WTC11 (cell line): Measurements from ENCODE around the gene SERPINA4. TPM values are rescaled to one million over a fixed set of nuclear protein-coding genes. Genes with fewer than 3 reads are reported as not detected.
"Not testable (repeated sequence)": the region's sequence is repeated elsewhere in the genome, so short reads cannot be mapped to it uniquely, and the experiment has no call there.

ENCODE experiments used
- ATAC-seq: fragments of 200-7000 bp; cut with Tn5 transposase; 2 replicates; pipeline ENCODE4 v1.10.0; 2021; ENCODE audit warnings: mild to moderate bottlenecking, moderate library complexity
- CTCF ChIA-PET: fragments of 300-600 bp; sonication (Branson Sonifier 250); formaldehyde crosslinking; loops from one replicate; lab custom pipeline; 2021; ENCODE audit warnings: antibody characterized with exemption; lab: Charles Lee
- POLR2A ChIA-PET: fragments of 350-600 bp; sonication (Branson Sonifier 250); formaldehyde crosslinking; loops from one replicate; lab custom pipeline; 2021; ENCODE audit warnings: antibody characterized with exemption; lab: Charles Lee
- DNase-seq: peaks from one replicate; pipeline ENCODE4 v3.0.0; 2021; ENCODE audit warnings: low spot score
- H3K27ac Mint-ChIP-seq: 2 replicates; pipeline ENCODE4 v1.8.0; 2021; ENCODE audit warnings: mixed read lengths
- H3K27me3 Mint-ChIP-seq: 2 replicates; pipeline ENCODE4 v1.8.0; 2021; ENCODE audit warnings: low read depth, mild to moderate bottlenecking, moderate library complexity, mixed read lengths
- H3K36me3 Mint-ChIP-seq: 2 replicates; pipeline ENCODE4 v1.8.0; 2021; ENCODE audit warnings: mixed read lengths
- H3K4me1 Mint-ChIP-seq: 2 replicates; pipeline ENCODE4 v1.8.0; 2022; ENCODE audit warnings: mixed read lengths
- H3K4me3 Mint-ChIP-seq: 2 replicates; pipeline ENCODE4 v1.8.0; 2021; ENCODE audit warnings: mild to moderate bottlenecking, moderate library complexity, mixed read lengths
- H3K9me3 Mint-ChIP-seq: 2 replicates; pipeline ENCODE4 v1.8.0; 2021; ENCODE audit warnings: mixed read lengths
- ATF1 ChIP-seq: sonication (generic); formaldehyde crosslinking; IDR thresholded peaks from 2 replicates; pipeline ENCODE4 v1.8.1; 2023; ENCODE audit warnings: mild to moderate bottlenecking, moderate library complexity, missing genetic modification reagents
- CBFB ChIP-seq: sonication (generic); formaldehyde crosslinking; IDR thresholded peaks from 2 replicates; pipeline ENCODE4 v1.8.1; 2022; ENCODE audit warnings: mild to moderate bottlenecking, low read depth, missing genetic modification reagents
- ESRRA ChIP-seq: sonication (generic); formaldehyde crosslinking; IDR thresholded peaks from 2 replicates; pipeline ENCODE4 v1.8.1; 2022; ENCODE audit warnings: mild to moderate bottlenecking, missing genetic modification reagents, borderline replicate concordance
- FOXJ3 ChIP-seq: sonication (generic); formaldehyde crosslinking; IDR thresholded peaks from 2 replicates; pipeline ENCODE4 v1.9.0; 2021; ENCODE audit warnings: missing genetic modification reagents, mild to moderate bottlenecking, borderline replicate concordance
- FOXP1 ChIP-seq: sonication (generic); formaldehyde crosslinking; IDR thresholded peaks from 2 replicates; pipeline ENCODE4 v1.8.0; 2022; ENCODE audit warnings: missing genetic modification reagents, mild to moderate bottlenecking, moderate library complexity, borderline replicate concordance
- GABPB1 ChIP-seq: sonication (generic); formaldehyde crosslinking; IDR thresholded peaks from 2 replicates; pipeline ENCODE4 v1.8.1; 2023; ENCODE audit warnings: mild to moderate bottlenecking, missing genetic modification reagents
- JAZF1 ChIP-seq: fragments of 250-450 bp; sonication (Bioruptor Pico); IDR thresholded peaks from 2 replicates; pipeline ENCODE4 v1.9.0; 2021; ENCODE audit warnings: moderate library complexity, mild to moderate bottlenecking, inconsistent platforms
- JUN ChIP-seq: sonication (generic); formaldehyde crosslinking; IDR thresholded peaks from 2 replicates; pipeline ENCODE4 v1.8.0; 2023; ENCODE audit warnings: mild to moderate bottlenecking, missing genetic modification reagents
- MYBL2 ChIP-seq: sonication (generic); formaldehyde crosslinking; IDR thresholded peaks from 2 replicates; pipeline ENCODE4 v1.8.1; 2023; ENCODE audit warnings: mild to moderate bottlenecking, moderate library complexity, missing genetic modification reagents
- NFATC4 ChIP-seq: fragments of 250-450 bp; sonication (Bioruptor Pico); IDR thresholded peaks from 2 replicates; pipeline ENCODE4 v1.9.0; 2021; ENCODE audit warnings: mild to moderate bottlenecking
- NFE2L1 ChIP-seq: sonication (generic); formaldehyde crosslinking; IDR thresholded peaks from 2 replicates; pipeline ENCODE4 v1.8.1; 2023; ENCODE audit warnings: missing genetic modification reagents
- NR3C1 ChIP-seq: sonication (generic); formaldehyde crosslinking; conservative IDR thresholded peaks from 2 replicates; pipeline ENCODE4 v1.8.1; 2023; ENCODE audit warnings: low read depth, mild to moderate bottlenecking, missing genetic modification reagents
- OVOL2 ChIP-seq: fragments of 250-450 bp; sonication (Bioruptor Pico); IDR thresholded peaks from 2 replicates; pipeline ENCODE4 v1.9.0; 2021; ENCODE audit warnings: mild to moderate bottlenecking, borderline replicate concordance
- PRRX2 ChIP-seq: fragments of 250-450 bp; sonication (Bioruptor Pico); IDR thresholded peaks from 2 replicates; pipeline ENCODE4 v1.8.0; 2021; ENCODE audit warnings: mild to moderate bottlenecking
- SMAD4 ChIP-seq: sonication (generic); formaldehyde crosslinking; IDR thresholded peaks from 2 replicates; pipeline ENCODE4 v1.8.0; 2022; ENCODE audit warnings: mild to moderate bottlenecking, missing genetic modification reagents
- SP1 ChIP-seq: sonication (generic); formaldehyde crosslinking; conservative IDR thresholded peaks from 2 replicates; pipeline ENCODE4 v1.8.1; 2022; ENCODE audit warnings: missing genetic modification reagents
- total RNA-seq: library from RNA; stranded (reverse); gene quantifications from 3 replicates; pipeline ENCODE4 v1.2.3, GENCODE V29; 2021
- TF ChIP-seq, protein P1 (sequence below): sonication (generic); formaldehyde crosslinking; IDR thresholded peaks from 2 replicates; pipeline ENCODE4 v1.8.0; 2022; ENCODE audit warnings: mild to moderate bottlenecking, missing genetic modification reagents
- TF ChIP-seq, protein P2 (sequence below): sonication (generic); formaldehyde crosslinking; IDR thresholded peaks from 2 replicates; pipeline ENCODE4 v1.8.0; 2022; ENCODE audit warnings: mild to moderate bottlenecking, missing genetic modification reagents
- TF ChIP-seq, protein P3 (sequence below): fragments of 250-450 bp; sonication (Bioruptor Pico); IDR thresholded peaks from 2 replicates; pipeline ENCODE4 v1.8.0; 2021; ENCODE audit warnings: mild to moderate bottlenecking
- TF ChIP-seq, protein P4 (sequence below): fragments of 250-450 bp; sonication (Bioruptor Pico); IDR thresholded peaks from 2 replicates; pipeline ENCODE4 v1.9.0; 2021; ENCODE audit warnings: mild to moderate bottlenecking
- TF ChIP-seq, protein P5 (sequence below): fragments of 200-600 bp; IDR thresholded peaks from 2 replicates; pipeline ENCODE4 v1.8.0; 2022; ENCODE audit warnings: antibody characterized with exemption
- TF ChIP-seq, protein P6 (sequence below): sonication (generic); formaldehyde crosslinking; IDR thresholded peaks from 2 replicates; pipeline ENCODE4 v1.8.1; 2023; ENCODE audit warnings: mild to moderate bottlenecking, missing genetic modification reagents

The SERPINA4 gene
- total RNA-seq, 1 experiment from 2014 or later = not detected

DNA sequence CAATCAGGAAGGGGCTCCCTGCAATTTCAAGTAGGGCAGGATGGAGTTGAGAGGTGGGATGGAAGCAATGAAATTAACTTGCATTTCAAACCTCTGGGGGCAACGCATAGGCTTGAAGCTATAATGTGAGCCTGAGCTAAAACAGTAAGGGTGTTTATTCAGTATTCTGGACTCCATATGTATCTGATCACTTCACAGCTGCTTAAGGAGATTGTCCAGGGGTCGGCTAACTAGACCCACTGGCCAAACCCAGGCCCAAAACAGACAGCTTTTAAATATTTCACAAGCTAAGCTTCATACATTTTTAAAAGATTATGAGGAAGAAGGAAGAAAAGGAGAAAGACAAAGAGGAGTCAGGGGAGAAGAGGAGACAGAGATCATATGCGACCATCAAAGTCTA lies 44.1 kb downstream of the SERPINA4 start (continued):
- no peak for TF ChIP-seq CBFB (CRISPR knock-in tag)
- no peak for TF ChIP-seq ESRRA (CRISPR knock-in tag)
- TF ChIP-seq, protein P1, sequence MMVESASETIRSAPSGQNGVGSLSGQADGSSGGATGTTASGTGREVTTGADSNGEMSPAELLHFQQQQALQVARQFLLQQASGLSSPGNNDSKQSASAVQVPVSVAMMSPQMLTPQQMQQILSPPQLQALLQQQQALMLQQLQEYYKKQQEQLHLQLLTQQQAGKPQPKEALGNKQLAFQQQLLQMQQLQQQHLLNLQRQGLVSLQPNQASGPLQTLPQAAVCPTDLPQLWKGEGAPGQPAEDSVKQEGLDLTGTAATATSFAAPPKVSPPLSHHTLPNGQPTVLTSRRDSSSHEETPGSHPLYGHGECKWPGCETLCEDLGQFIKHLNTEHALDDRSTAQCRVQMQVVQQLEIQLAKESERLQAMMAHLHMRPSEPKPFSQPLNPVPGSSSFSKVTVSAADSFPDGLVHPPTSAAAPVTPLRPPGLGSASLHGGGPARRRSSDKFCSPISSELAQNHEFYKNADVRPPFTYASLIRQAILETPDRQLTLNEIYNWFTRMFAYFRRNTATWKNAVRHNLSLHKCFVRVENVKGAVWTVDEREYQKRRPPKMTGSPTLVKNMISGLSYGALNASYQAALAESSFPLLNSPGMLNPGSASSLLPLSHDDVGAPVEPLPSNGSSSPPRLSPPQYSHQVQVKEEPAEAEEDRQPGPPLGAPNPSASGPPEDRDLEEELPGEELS (CRISPR knock-in tag) = no peak
- TF ChIP-seq FOXJ3 (CRISPR knock-in tag) = no peak
- TF ChIP-seq, protein P2, sequence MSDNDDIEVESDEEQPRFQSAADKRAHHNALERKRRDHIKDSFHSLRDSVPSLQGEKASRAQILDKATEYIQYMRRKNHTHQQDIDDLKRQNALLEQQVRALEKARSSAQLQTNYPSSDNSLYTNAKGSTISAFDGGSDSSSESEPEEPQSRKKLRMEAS (CRISPR knock-in tag) = no peak
- TF ChIP-seq SP1 (CRISPR knock-in tag) = no peak
- TF ChIP-seq, protein P3, sequence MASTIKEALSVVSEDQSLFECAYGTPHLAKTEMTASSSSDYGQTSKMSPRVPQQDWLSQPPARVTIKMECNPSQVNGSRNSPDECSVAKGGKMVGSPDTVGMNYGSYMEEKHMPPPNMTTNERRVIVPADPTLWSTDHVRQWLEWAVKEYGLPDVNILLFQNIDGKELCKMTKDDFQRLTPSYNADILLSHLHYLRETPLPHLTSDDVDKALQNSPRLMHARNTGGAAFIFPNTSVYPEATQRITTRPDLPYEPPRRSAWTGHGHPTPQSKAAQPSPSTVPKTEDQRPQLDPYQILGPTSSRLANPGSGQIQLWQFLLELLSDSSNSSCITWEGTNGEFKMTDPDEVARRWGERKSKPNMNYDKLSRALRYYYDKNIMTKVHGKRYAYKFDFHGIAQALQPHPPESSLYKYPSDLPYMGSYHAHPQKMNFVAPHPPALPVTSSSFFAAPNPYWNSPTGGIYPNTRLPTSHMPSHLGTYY (CRISPR knock-in tag) = no peak
- no peak for TF ChIP-seq PRRX2 (CRISPR knock-in tag)

DNA sequence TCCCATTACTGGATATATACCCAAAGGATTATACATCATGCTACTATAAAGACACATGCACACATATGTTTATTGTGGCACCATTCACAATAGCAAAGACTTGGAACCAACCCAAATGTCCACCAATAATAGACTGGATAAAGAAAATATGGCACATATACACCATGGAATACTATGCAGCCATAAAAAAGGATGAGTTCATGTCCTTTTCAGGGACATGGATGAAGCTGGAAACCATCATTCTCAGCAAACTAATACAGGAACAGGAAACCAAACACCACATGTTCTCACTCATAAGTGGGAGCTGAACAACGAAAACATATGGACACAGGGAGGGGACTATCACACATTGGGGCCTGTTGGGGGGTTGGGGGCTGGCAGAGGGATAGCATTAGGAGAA lies 47.7 kb downstream of the SERPINA4 start:
- DNase-seq, H3K4me3 Mint-ChIP-seq, H3K27ac Mint-ChIP-seq, POLR2A ChIA-PET, H3K27me3 Mint-ChIP-seq, H3K36me3 Mint-ChIP-seq, H3K4me1 Mint-ChIP-seq, ATAC-seq: not testable (repeated sequence)
- CTCF ChIA-PET = interaction anchor here (0.6 kb wide), 1 partner anchor 75 kb away, joined by 4 read pairs; no protein-coding TSS in a partner anchor
- H3K9me3 Mint-ChIP-seq = peaks cover 24% of the 10 kb centered on the region

DNA sequence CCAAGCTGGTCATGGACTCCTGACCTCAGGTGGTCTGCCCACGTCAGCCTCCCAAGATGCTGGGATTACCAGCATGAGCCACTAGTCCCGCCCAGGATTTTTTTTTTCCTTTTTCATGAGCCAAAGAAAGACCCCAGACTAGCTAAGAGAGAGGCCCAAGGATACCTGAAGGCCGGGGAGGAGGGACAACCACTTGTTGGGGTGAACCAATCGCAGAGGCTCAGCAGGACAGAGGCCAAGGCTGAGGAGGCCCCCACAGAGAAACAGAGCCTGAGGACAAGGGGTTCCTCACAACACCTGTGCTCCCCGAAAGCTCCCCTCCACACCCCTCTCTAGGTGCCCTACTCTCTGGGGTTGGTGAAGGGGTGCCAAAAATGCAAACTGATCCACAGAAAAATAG lies 49.9 kb downstream of the SERPINA4 start:
- DNase-seq (no peak), ATAC-seq (no peak)
- ChIA-PET CTCF (no interaction called here), POLR2A (no interaction called here)
- no peaks in the 10 kb centered on the region for H3K36me3 Mint-ChIP-seq
- no peak overlapping the region for H3K27ac Mint-ChIP-seq
- no peak for TF ChIP-seq SMAD4 (CRISPR knock-in tag)
- no peak for TF ChIP-seq NFATC4
- TF ChIP-seq FOXP1 (CRISPR knock-in tag) = no peak
- TF ChIP-seq, protein P4, sequence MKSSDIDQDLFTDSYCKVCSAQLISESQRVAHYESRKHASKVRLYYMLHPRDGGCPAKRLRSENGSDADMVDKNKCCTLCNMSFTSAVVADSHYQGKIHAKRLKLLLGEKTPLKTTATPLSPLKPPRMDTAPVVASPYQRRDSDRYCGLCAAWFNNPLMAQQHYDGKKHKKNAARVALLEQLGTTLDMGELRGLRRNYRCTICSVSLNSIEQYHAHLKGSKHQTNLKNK (CRISPR knock-in tag) = no peak
- TF ChIP-seq MYBL2 (CRISPR knock-in tag) = no peak
- no peak for TF ChIP-seq NR3C1
- TF ChIP-seq GABPB1 (CRISPR knock-in tag) = no peak
- TF ChIP-seq JUN = no peak
- TF ChIP-seq, protein P5, sequence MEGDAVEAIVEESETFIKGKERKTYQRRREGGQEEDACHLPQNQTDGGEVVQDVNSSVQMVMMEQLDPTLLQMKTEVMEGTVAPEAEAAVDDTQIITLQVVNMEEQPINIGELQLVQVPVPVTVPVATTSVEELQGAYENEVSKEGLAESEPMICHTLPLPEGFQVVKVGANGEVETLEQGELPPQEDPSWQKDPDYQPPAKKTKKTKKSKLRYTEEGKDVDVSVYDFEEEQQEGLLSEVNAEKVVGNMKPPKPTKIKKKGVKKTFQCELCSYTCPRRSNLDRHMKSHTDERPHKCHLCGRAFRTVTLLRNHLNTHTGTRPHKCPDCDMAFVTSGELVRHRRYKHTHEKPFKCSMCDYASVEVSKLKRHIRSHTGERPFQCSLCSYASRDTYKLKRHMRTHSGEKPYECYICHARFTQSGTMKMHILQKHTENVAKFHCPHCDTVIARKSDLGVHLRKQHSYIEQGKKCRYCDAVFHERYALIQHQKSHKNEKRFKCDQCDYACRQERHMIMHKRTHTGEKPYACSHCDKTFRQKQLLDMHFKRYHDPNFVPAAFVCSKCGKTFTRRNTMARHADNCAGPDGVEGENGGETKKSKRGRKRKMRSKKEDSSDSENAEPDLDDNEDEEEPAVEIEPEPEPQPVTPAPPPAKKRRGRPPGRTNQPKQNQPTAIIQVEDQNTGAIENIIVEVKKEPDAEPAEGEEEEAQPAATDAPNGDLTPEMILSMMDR = no peak
- TF ChIP-seq, protein P6, sequence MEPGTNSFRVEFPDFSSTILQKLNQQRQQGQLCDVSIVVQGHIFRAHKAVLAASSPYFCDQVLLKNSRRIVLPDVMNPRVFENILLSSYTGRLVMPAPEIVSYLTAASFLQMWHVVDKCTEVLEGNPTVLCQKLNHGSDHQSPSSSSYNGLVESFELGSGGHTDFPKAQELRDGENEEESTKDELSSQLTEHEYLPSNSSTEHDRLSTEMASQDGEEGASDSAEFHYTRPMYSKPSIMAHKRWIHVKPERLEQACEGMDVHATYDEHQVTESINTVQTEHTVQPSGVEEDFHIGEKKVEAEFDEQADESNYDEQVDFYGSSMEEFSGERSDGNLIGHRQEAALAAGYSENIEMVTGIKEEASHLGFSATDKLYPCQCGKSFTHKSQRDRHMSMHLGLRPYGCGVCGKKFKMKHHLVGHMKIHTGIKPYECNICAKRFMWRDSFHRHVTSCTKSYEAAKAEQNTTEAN (CRISPR knock-in tag) = no peak
- TF ChIP-seq ATF1 (CRISPR knock-in tag) = no peak
- no peak for TF ChIP-seq OVOL2 (CRISPR knock-in tag)
- no peak for TF ChIP-seq NFE2L1 (CRISPR knock-in tag)
- TF ChIP-seq, protein P2 (CRISPR knock-in tag) = no peak
- TF ChIP-seq JAZF1 = no peak
- peaks cover 8% of the 10 kb centered on the region for H3K27me3 Mint-ChIP-seq
- H3K4me1 Mint-ChIP-seq = no peaks in the 10 kb centered on the region
- H3K4me3 Mint-ChIP-seq = no peak overlapping the region
- peaks cover 31% of the 10 kb centered on the region for H3K9me3 Mint-ChIP-seq
